ENCODE results near the gene CLIC1.
"Not testable (repeated sequence)": the region's sequence is repeated elsewhere in the genome, so short reads cannot be mapped to it uniquely, and the experiment has no call there.

Gene CLIC1

DNA sequence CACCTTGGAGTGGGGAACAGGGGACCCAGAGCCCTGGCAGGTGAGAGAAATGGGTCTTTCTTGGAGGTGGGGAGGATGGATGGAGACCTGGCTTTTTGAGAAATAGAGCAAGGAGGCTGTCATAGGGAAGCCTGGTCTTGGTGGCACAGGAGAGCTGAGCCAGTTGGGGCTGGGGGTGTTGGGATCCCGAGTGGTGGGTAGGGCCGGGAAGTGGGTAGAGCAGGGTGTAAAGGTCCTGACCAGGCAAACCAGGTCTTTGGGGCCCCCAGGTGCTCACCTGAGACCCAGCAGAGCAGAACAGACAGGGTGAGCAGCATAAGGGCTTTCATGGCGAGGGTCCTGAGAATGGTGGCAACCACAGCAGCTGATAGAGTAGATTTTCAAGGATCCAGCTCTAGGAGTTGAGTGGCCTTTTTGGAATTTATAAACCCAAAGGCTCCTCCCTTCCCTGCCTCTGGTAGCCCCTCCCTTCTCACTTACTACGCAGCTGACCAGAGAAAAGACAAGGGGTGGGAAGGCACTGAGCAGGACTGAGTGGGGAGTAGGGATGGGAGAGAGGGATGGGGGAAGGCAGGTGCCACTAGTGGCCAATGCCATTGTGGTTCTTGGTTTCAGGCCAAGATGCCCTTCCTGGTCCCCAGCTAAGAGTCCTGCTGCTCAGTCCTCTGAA is 14.8 kb downstream of the CLIC1 start, which contains the start of gene LY6G6C:
Gene LY6G6C, minus strand, starts transcription at position 396 of the 670 bp plus-strand sequence. Its CDS starts 67 bp downstream, at position 329.
- no peak for FAIRE-seq

DNA sequence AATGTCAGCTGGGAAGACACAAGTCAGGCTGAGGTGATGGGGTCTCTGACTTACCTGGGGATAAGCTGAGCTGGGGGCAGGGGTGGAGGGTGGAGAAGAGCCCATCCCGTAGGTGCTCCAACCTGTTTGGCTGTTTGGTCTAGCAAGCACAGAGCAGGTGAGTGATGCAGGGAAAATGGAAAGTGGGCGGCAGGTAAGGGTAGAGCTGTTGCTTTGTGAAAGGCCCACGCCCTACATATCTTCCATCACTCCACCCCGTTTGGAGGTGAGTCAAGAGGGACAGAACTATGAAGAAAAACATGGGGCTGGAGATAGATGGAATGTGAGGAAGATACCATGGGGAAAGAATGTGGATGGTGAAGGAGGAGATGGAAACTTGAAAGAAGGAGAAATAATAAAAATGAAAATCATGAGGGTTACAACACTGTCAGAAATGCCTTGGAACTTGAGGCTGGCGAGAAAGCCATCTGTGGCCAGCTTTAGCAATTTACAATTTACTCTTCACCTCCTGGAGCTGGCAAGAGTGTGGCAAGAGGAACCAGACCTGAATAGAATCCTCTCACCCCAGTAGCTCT is 16.0 kb downstream of the CLIC1 start:
- no peak for FAIRE-seq

DNA sequence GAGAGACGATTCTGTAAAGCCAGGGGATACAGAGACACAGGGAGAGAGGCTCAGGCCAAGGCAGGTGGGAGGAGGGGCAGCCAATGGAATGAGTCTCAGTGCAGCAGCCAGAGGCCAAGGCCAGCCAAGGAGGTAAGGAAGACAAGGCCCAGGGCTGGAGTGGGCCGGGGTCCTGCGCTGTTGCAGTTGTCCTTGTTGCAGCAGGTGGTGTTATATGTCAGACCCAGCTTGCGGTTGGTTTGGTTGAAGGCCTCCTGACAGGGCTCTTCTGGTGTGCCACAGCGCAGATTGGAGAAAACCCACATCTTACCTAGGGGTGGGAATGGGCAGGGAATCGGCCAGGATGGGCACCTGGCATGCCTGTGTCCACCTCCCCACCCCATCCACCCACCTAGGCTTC is 17.3 kb downstream of the CLIC1 start:
- no peak for FAIRE-seq

DNA sequence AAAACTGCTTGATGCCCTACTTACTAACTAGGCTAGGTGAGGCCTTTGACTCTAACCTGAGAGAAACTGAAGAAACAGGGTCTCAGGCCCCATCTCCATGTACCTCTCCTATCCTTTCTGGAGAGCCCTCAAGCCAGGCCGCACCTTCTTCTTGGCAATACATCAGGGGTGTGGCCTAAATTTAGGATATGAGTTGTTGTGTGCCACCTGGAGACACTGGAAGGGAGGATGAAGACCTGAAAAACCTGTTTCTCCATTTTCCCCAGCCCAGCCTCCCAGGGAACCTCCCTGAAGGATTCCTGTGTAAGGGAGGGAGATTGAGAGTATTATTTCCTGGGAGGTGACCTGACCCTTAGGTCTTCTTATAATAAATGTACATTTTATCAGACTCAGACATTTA is 18.1 kb downstream of the CLIC1 start:
- FAIRE-seq, result no peak

DNA sequence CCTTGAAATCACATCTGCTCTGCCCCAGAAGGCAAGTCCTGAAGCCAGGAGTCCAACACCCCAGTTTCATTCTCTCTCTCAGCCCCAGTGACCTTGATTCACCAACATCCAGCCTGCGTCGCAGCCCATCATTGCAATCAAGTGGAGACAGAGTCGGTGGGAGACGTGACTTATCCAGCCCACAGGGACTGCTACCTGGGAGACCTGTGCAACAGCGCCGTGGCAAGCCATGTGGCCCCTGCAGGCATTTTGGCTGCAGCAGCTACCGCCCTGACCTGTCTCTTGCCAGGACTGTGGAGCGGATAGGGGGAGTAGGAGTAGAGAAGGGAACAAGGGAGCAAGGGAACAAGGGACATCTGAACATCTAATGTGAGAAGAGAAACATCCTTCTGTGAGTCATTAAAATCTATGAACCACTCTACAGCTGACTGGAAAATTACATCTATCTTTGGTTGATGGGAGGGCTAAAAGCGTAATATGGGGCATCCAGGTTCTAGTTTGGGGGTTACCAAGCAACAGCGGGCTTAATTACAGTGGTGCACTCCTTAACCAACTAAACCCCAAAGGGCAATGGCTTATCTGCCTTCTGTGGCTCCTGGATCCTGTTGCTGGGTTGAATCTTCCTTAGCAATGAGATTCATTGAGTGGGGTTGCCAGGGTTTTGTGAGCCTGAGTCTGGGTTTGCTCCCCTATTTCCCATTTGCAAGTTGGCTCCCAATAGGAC is 18.7 kb downstream of the CLIC1 start:
- no peak for FAIRE-seq

DNA sequence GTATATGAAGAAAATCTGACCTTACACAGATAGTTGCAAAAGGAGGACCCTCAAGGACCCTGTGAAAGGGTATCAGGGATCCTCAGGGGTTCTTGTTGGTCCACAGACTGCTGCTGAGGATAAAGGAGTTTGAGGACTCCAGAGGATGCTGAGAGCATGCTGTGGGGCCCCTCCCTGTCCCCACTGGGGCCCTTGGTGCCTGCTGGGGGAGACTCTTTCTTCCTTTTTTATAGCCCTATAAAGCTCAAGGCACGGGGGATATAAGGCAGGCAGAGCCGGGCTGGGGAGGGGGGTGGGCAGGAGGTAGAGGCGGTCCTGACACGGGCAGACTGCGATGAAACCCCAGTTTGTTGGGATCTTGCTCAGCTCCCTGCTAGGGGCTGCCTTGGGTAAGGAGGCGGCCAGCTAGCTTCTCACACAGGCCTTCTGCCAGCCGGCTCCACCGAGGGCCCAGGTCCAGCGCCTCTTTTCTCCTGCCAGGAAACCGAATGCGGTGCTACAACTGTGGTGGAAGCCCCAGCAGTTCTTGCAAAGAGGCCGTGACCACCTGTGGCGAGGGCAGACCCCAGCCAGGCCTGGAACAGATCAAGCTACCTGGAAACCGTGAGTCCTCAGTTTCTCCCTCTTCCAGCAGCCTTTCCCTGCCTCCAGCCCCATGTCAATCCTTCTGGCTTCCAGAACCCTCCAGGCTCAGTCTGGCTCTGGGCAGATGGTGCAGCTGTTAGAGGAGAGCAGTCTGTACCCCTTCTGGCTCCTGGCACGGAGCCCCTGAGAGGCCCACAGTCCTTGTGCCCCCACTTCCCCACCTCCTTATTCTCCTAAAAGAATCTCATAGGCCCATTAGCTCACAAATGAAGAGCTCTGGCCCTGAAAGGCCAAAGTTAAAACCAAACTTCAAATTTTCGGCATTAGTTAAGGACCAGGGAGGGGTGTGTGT is 21.0 kb downstream of the CLIC1 start, which contains the start of gene LY6G6D:
Gene LY6G6D, plus strand, starts transcription at position 327 of the 937 bp plus-strand sequence. Its CDS starts 8 bp downstream, at position 335.
- FAIRE-seq, result no peak

DNA sequence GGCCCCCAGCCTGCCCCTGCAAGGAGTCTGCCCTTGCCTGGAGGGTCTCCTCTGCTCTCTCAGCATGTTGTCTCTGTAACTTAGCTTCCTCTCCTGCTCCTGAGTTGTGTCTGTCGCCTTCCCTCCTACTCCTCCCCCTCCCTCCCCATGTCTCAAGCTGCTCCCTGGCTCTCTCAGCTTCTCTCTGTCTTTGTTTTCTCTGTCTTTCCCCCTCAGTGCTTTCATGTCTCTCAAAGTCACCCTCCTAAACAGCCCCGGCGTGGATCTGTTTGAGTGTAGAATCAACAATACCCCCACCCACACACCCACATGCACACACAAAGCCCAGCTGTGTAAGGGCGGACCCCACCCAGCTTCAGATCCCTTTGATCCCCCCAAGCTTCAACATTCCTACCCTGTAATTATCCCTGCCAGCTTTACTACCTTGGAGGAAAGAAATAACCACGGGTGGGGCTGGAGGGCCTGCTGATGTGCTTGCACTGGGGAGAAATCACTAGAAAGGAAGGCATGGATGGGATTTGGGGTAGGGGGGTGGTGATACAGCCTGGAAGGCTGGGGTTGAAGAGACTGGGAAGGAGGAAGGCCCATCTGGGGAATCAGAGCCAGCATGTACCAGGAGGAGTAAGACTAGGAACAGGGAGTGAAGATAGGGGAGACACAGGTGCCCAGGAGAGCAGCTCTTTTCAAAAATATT is 22.2 kb downstream of the CLIC1 start:
- no peak for FAIRE-seq

DNA sequence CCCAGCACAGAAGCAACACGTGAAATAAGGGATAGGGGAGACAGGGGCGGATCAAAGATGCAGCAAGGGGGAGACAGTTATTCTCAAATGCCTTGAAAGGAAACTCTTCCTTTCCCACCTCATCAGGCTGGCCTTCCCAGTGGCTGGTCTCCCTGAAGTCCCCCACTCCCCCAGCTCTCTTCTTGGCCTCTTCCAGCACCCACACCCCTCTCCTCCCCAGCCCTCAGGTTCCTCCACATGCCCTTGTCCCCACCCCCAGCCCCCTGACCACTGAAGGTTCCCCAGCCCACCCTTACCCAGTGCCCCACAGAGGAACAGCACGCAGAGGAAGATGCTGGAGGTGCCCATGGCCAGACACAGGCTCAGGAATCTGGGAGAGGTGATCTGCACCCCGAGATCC is 22.9 kb downstream of the CLIC1 start:
- FAIRE-seq, result no peak

DNA sequence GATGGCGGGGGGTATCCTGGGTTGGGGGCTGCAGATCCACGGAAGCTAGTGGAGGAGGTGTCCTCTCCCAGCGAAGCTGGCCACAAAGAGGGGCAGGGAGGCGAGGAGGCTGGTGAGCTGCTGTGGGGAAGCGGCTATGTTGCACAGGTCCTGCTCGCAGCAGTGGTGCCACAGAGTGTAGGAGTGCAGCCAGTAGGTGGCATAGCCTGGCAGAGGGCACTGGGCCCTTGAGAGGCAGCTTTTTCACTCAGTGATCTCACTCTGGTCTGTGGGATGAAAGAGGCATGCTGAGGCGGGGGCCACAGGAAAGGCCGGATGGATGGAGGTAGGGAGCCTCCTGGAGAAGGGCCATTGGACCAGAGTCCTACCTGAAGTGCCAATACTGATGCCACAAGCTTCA is 24.0 kb downstream of the CLIC1 start:
- no peak for FAIRE-seq

DNA sequence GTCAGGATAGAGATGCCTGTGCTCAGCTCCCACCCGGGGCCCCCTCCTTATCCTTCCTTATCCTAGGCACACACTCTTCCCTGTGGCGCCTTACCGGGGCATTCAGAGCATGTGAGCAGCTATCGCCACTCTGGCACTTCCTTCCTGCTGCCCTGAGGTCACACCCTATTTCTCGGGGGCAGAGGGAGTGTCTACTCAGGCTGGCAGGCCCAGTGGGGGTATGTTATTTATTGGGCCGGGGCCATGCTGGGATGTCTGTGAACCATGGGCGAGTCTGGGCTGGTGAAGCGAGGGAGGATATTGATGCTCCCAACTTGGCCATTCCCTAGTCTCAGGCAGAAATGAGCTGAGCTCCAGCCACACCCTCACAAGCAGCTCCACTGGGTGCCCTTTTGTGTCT is 25.1 kb downstream of the CLIC1 start:
- FAIRE-seq, result no peak

DNA sequence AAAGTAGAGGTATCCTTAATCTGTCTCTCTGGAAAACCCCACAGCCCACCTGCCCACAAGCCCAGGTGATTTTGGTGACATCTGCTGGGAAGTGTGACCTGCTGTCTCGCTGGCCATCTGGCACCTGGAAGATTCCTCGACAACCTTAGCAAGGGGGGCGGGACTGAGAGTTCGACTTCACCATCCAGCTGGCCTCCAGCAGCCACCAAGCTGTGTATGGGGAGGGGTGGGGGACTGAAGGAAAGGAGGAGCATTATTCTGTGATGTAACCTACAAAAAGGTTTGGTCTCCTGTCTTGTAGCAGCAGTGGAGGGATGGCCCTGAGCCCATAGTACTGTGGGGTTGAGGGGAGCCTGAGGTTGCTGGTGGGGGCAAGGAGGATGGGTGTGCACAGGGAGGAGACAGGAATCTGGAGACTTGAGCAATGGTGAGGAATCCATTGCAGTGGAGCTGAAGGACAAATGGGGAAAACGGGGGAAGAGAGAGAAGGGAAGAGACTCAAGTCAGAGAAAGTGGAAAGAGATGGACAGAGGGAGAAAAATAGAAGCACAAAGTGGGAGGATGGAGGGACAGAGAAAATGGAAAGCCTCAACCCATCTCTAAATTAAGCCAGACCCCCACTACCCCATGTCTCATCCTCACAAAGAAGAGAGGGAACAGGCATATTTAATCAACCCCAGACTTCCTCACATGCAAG is 25.7 kb downstream of the CLIC1 start:
- FAIRE-seq, result no peak

DNA sequence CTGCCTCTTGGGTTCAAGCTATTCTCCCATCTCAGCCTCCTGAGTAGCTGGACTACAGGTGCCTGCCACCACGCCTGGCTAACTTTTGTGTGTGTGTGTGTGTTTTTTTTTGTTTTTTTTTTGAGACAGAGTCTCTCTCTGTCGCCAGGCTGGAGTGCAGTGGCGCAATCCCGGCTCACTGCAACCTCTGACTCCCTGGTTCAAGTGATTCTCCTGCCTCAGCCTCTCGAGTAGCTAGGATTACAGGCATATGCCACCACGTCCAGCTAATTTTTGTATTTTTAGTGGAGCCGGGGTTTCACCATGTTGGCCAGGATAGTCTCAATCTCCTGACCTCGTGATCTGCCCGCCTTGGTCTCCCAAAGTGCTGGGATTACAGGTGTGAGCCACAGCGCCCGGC is 27.2 kb downstream of the CLIC1 start:
- not testable (repeated sequence) for FAIRE-seq

DNA sequence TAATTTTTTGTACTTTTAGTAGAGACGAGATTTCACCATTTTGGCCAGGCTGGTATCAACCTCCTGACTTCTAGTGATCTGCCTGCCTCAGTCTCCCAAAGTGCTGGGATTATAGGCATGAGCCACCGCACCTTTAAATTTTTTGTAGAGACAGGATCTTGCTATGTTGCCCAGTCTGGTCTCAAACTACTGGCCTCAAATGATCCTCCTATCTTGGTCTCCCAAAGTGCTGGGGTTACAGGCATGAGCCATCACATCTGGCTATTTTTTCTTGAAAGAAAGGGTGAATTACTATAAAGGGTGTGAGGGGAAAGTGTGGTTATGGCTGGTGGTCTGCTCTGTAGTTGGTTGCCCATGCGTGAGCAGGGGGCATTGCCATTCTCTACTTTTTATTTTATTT is 28.1 kb downstream of the CLIC1 start:
- no peak for FAIRE-seq

DNA sequence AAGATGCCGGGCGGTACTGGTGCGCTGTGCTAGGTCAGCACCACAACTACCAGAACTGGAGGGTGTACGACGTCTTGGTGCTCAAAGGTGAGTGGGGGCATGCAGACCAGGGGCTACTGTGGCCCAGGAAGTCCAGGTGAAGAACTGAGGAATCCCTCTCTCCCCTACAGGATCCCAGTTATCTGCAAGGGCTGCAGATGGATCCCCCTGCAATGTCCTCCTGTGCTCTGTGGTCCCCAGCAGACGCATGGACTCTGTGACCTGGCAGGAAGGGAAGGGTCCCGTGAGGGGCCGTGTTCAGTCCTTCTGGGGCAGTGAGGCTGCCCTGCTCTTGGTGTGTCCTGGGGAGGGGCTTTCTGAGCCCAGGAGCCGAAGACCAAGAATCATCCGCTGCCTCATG is 28.6 kb downstream of the CLIC1 start:
- no peak for FAIRE-seq

DNA sequence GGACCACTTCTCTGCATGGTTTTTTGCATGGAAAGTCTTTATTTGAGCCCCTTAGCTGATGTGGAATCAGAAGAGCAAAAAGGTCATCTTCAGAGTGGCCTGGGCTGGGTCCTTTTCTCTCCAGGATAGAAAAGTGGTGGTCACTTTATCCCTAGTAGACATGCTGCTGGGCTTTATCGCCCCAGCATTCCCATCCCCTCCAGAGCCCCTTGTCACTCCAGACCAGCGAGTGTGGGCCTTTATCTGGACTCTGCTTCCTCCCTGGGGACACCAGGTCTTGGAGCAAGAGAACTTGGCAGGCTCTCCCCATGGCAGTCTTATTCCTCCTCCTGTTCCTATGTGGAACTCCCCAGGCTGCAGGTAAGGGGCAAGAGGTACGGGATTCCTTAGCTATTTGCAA is 29.7 kb downstream of the CLIC1 start, which contains the start of gene LY6G6F:
Gene LY6G6F, plus strand, starts transcription at position 268 of the 400 bp plus-strand sequence. Its CDS starts 41 bp downstream, at position 309.
- no peak for FAIRE-seq

DNA sequence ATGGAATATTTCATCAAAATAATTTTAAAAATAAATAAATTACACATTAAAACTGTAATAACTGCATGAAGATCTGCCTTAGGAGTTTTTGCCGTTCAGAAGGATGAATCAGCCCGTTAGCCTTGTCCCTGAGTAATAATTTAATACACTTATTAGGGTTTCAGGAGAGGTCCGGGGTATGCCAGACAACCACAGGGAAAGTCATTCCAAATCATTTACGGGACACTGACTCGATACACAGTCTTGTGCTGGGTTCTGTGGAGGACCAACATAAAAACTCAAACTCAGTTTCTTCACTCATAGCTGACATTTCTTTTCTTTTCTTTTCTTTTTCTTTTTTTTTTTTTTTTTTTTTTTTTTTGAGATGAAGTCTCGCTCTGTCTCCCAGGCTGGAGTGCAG is 30.4 kb downstream of the CLIC1 start:
- no peak for FAIRE-seq

DNA sequence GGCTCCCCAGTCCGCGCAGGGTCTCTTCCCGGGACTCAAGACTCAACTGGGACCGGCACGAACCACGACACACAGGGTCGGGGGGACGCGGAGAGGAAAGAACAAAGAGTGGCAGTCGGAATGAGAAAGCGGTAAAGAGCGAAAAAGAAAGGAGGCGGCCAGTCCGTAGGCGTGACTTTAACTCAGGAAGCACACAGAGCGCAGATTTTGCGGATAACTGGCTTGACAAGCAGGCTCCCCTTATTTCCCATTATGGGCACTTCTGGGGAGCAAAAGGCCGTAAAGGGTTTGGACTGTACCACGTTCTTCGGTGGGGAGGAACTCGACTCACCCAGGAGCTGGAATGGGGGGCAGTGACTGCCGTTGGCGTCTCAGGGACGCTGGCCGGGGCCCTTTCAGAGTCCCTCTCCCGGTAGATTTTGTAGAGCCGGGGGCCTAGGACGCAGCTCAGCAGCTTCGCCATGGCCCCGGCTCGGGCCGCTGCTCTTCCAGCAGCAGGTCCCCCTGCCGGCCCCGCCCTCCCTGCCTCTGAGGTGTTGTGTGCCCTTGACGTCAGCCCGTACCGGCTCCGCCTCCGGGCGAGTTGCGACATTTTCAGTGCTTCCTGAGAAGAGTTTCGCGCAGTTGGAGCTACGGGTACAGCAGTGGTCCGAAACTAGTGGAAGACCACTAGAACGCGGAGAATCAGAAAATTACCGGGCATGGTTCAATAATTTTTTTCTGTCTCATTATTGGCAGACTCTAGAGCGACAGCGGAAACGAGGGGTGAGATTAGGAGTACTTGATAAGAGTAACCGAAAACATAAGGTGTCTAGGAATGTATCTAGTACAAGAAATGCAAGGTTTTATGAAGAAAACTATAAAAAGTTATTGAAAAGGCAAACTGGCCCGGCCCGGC is 33.3 kb downstream of the CLIC1 start, which contains the start of gene ABHD16A:
Gene ABHD16A, minus strand, starts transcription at position 506 of the 898 bp plus-strand sequence. Its CDS starts 43 bp downstream, at position 463.
- FAIRE-seq, result peak; percentile 90

DNA sequence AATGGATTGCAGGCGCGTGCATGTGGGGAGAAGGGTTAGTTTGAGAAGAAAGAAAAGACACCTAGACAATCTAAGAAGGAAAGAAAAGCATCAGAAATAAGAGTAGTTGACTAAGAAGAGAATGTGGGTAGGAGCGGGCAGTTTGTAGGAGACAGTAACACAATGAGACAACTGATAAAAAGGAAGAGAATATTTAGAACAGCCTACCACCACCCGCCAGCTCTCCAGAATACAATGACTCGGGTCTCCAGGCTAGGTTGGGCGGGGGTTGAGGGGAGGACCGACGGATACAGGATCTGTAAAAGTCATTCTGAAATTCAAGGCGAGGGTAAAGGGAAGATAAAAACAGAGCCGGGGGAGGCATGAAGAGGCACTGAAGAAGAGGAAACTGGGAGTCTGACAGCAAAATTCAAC is 33.9 kb downstream of the CLIC1 start:
- no peak for FAIRE-seq

DNA sequence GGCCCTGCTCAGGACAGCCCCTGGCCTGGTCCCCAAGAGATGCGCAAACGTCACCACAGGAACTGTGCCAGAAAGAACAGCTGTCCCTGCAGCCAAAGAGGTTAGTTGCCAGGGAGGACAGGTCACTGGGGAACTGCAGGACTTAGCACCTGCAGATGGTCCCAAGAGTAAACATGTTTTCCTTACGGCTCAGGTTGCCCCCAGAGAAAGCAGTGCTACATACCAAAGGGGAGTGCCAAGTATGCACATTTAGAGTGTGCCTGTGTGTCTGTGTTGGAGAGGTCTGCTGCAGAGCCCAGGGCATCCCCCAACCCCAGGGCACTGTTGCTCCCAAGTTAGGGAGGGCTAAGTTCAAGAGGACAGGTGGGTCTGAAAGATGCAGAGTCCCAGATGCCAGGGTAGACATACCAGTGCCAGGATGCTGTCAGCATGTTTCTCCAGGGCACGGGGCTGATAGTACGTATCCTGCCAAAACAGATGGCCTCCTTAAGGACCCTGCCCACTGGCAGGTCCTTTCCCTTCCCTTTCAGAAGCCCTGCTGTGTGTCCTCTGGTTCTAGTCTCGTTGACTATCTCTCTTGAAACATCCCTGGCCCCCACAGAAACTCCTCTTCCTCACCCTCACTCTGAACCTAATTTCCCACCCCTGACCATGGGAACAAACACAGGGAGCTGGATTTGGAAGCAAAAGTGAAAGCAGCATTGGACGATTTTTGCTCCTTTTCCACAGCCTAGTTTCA is 34.5 kb downstream of the CLIC1 start:
- FAIRE-seq, result no peak
